PC-3 (cell line): ENCODE results near the gene CYP2S1.

Experiments used
- CTCF ChIP-seq: fragments of 300-600 bp; sonication (generic); conservative IDR thresholded peaks from 2 replicates; pipeline ENCODE4 v1.5.1; 2017; ENCODE audit warnings: antibody characterized with exemption, low read depth, mild to moderate bottlenecking, low read length
- EZH2phosphoT487 ChIP-seq: fragments of 300-600 bp; sonication (generic); IDR thresholded peaks from 2 replicates; pipeline ENCODE4 v1.6.1; 2018; ENCODE audit warnings: mild to moderate bottlenecking, antibody characterized with exemption, low read length, borderline replicate concordance

GRCh38 chr19:41223431-41224234 lies 30.6 kb downstream of the CYP2S1 start:
- TF ChIP-seq CTCF, result no peak
- TF ChIP-seq EZH2phosphoT487, result no peak
